HG02938 (cell line): ENCODE results near the gene CBLL1.

ENCODE experiments used
- ATAC-seq: cut with Tn5 transposase; IDR thresholded peaks from one replicate; pipeline ENCODE4 v1.9.1; 2021; ENCODE audit warnings: mild to moderate bottlenecking, moderate library complexity; ENCODE audit not compliant: unreplicated experiment

Gene CBLL1

DNA sequence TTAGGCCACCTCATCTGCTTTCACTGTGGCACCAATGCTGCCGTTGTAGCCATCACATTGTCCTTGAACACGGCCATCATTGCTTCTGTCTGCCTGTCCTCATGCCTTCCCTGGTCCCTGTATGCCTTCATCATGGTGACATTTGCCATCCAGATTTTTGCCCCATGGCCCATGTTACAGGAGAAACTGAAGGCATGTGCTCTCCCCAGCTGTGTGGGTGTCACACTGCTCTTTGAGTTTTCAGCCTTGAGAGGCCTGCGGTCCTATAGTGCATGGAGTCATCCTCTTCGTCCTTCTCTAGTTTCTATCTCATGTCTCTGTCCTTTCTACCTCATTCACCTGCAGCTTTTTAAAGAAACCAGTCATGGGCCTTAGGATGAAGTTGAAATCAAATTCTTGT, 65.2 kb downstream of the CBLL1 start:
- no peak for ATAC-seq

DNA sequence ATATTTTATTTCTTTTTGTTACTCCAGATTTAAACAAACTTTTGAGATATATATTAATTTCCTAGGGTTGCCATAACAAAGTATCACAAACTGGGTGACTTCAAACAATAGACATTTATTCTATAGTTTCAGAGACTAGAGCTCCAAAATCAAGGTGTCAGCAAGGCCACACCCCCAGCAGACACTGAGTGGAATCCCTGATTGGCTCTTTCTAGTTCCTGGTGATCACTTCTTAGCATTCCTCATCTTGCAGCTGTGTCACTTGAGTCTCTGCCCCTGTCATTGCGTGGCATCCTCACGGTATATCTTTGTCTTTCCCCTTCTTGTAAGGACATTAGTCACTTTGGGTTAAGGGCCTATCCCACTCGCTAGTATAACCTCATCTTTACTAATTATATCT, 66.7 kb downstream of the CBLL1 start:
- ATAC-seq, result no peak
